H1 (cell line): ENCODE results near the gene WNK4. TPM values are rescaled to one million over a fixed set of nuclear protein-coding genes. Genes with fewer than 3 reads are reported as not detected.

Experiments used
- CTCF ChIA-PET: fragments of 300-600 bp; sonication (Branson Sonifier 250); formaldehyde crosslinking; loops from one replicate; lab custom pipeline; 2021; ENCODE audit not compliant: partially characterized antibody; lab: Charles Lee
- POLR2A ChIA-PET: fragments of 300-600 bp; sonication (Branson Sonifier 250); formaldehyde crosslinking; loops from one replicate; lab custom pipeline; 2021; ENCODE audit warnings: inconsistent platforms; ENCODE audit not compliant: partially characterized antibody; lab: Charles Lee
- DNase-seq, 2 experiments: peaks; one replicate each; pipeline versions ENCODE4 v3.0.0 to v3.0.0-alpha.2; 2010 to 2022; ENCODE audit warnings: low spot score in 2 of 2, low read depth in 1 of 2, mixed read lengths in 1 of 2
- FAIRE-seq: peaks from 2 replicates; lab custom pipeline; 2011; peaks lifted over from hg19 to GRCh38; lab: Jason Lieb, UNC
- H2AFZ ChIP-seq: 2 replicates; pipeline ENCODE4 v1.8.1; 2012; ENCODE audit warnings: low read length, inconsistent platforms
- H2AK5ac ChIP-seq: 2 replicates; pipeline ENCODE4 v1.6.1; 2013; ENCODE audit warnings: low read depth, low read length
- H2BK120ac ChIP-seq: replicated peaks from 2 replicates; pipeline ENCODE3; 2013; ENCODE audit warnings: low read depth, low read length, inconsistent platforms
- H2BK12ac ChIP-seq: 2 replicates; pipeline ENCODE4 v1.6.1; 2013; ENCODE audit warnings: low read depth, low read length
- H2BK15ac ChIP-seq: 2 replicates; pipeline ENCODE4 v1.6.1; 2013; ENCODE audit warnings: low read length
- H2BK20ac ChIP-seq: 2 replicates; pipeline ENCODE4 v1.6.1; 2013; ENCODE audit warnings: low read length
- H2BK5ac ChIP-seq: 2 replicates; pipeline ENCODE4 v1.6.1; 2013; ENCODE audit warnings: low read depth, low read length
- H3K14ac ChIP-seq: 2 replicates; pipeline ENCODE4 v1.6.1; 2013; ENCODE audit warnings: inconsistent platforms; ENCODE audit not compliant: insufficient read length
- H3K18ac ChIP-seq: 2 replicates; pipeline ENCODE4 v1.6.1; 2013; ENCODE audit warnings: low read length; ENCODE audit errors: extremely low read depth
- H3K23ac ChIP-seq: 2 replicates; pipeline ENCODE4 v1.6.1; 2013; ENCODE audit warnings: inconsistent platforms; ENCODE audit not compliant: insufficient read length
- H3K23me2 ChIP-seq: 2 replicates; pipeline ENCODE4 v1.6.1; 2013; ENCODE audit warnings: low read depth, low read length
- H3K27ac ChIP-seq: 2 replicates; pipeline ENCODE4 v1.6.1; 2011; ENCODE audit warnings: low read depth, low read length, inconsistent platforms
- H3K27me3 ChIP-seq, 4 experiments: replicated peaks in 1 of 4; 1 replicate in 1 of 4; 2 replicates in 3 of 4; pipeline versions ENCODE4 v1.6.1 to v1.8.1; 2011 to 2013; ENCODE audit warnings: low read length in 3 of 4, mild to moderate bottlenecking in 3 of 4, inconsistent platforms in 2 of 4, mixed read lengths in 2 of 4, moderate library complexity in 1 of 4; ENCODE audit not compliant: control insufficient read depth in 3 of 4, insufficient read depth in 3 of 4; ENCODE audit errors: extremely low read depth in 1 of 4
- H3K36me3 ChIP-seq, 4 experiments: 2 replicates each; pipeline versions ENCODE4 v1.6.1 to v1.8.1; 2011 to 2013; ENCODE audit warnings: mild to moderate bottlenecking in 4 of 4, low read length in 3 of 4, moderate library complexity in 2 of 4, control low read depth in 1 of 4, inconsistent platforms in 1 of 4; ENCODE audit not compliant: insufficient read depth in 4 of 4, control insufficient read depth in 2 of 4
- H3K4ac ChIP-seq: replicated peaks from 2 replicates; pipeline ENCODE3; 2013; ENCODE audit warnings: low read length, low read depth, mixed read lengths, inconsistent platforms; ENCODE audit not compliant: insufficient read length
- H3K4me1 ChIP-seq, 4 experiments: replicated peaks in 1 of 4; 1 replicate in 1 of 4; 2 replicates in 3 of 4; pipeline versions ENCODE4 v1.6.1 to v1.8.1; 2011 to 2013; ENCODE audit warnings: low read length in 3 of 4, inconsistent platforms in 2 of 4, mixed read lengths in 1 of 4; ENCODE audit not compliant: insufficient read depth in 4 of 4, control insufficient read depth in 3 of 4
- H3K4me2 ChIP-seq, 2 experiments: 2 replicates each; pipeline versions ENCODE4 v1.6.1 to v1.8.1; 2011 to 2013; ENCODE audit warnings: low read depth in 2 of 2, low read length in 2 of 2, control low read depth in 1 of 2, inconsistent platforms in 1 of 2, mild to moderate bottlenecking in 1 of 2; ENCODE audit not compliant: insufficient read depth in 1 of 2
- H3K4me3 ChIP-seq, 4 experiments: fragments of 200-600, 300-600 bp in 1 of 4; sonication (generic), shearing (Covaris generic), sonication (Bioruptor Twin) in 1 of 4; 2 replicates each; pipeline versions ENCODE4 v1.5.1 to v1.8.1; 2011 to 2016; ENCODE audit warnings: low read length in 4 of 4, low read depth in 3 of 4, control low read depth in 2 of 4, inconsistent platforms in 2 of 4, mild to moderate bottlenecking in 2 of 4, mixed read lengths in 1 of 4, moderate library complexity in 1 of 4; ENCODE audit not compliant: insufficient read depth in 2 of 4; ENCODE audit errors: extremely low read depth in 1 of 4
- H3K56ac ChIP-seq: replicated peaks from 2 replicates; pipeline ENCODE3; 2013; ENCODE audit warnings: low read depth, mild to moderate bottlenecking, mixed read lengths, low read length, inconsistent platforms; ENCODE audit not compliant: insufficient read length
- H3K79me1 ChIP-seq: 2 replicates; pipeline ENCODE4 v1.6.1; 2013; ENCODE audit warnings: low read depth, low read length, control low read depth
- H3K79me2 ChIP-seq, 2 experiments: 2 replicates each; pipeline versions ENCODE4 v1.6.1 to v1.8.1; 2012 to 2013; ENCODE audit warnings: low read length in 2 of 2, mild to moderate bottlenecking in 2 of 2, inconsistent platforms in 1 of 2; ENCODE audit not compliant: insufficient read depth in 2 of 2, control insufficient read depth in 1 of 2
- H3K9ac ChIP-seq, 4 experiments: replicated peaks in 1 of 4; 1 replicate in 1 of 4; 2 replicates in 3 of 4; pipeline versions ENCODE4 v1.6.1 to v1.8.1; 2011 to 2013; ENCODE audit warnings: low read depth in 3 of 4, low read length in 3 of 4, control low read depth in 2 of 4, mild to moderate bottlenecking in 2 of 4, moderate library complexity in 2 of 4, inconsistent platforms in 1 of 4; ENCODE audit errors: extremely low read depth in 1 of 4
- H3K9me3 ChIP-seq, 2 experiments: 2 replicates each; pipeline versions ENCODE4 v1.6.1 to v1.8.1; 2012 to 2013; ENCODE audit warnings: mild to moderate bottlenecking in 2 of 2, moderate library complexity in 2 of 2, control low read depth in 1 of 2, inconsistent platforms in 1 of 2, low read depth in 1 of 2, low read length in 1 of 2, mixed read lengths in 1 of 2; ENCODE audit not compliant: insufficient read depth in 2 of 2
- H4K20me1 ChIP-seq, 2 experiments: replicated peaks in 1 of 2; 2 replicates each; pipeline versions ENCODE3 to v1.8.1; 2011 to 2013; ENCODE audit warnings: inconsistent platforms in 2 of 2, low read length in 2 of 2, mild to moderate bottlenecking in 1 of 2; ENCODE audit not compliant: insufficient read depth in 2 of 2, control insufficient read depth in 1 of 2
- H4K5ac ChIP-seq: 2 replicates; pipeline ENCODE4 v1.6.1; 2013; ENCODE audit warnings: low read length, low read depth, mixed read lengths, inconsistent platforms; ENCODE audit not compliant: insufficient read length
- H4K8ac ChIP-seq: 2 replicates; pipeline ENCODE4 v1.8.0; 2013; ENCODE audit warnings: mild to moderate bottlenecking, moderate library complexity, low read length, inconsistent platforms; ENCODE audit not compliant: insufficient read depth; ENCODE audit errors: extremely low read depth
- H4K91ac ChIP-seq: replicated peaks from 2 replicates; pipeline ENCODE3; 2013; ENCODE audit warnings: low read length, mixed read lengths, inconsistent platforms; ENCODE audit not compliant: insufficient read length
- ASH2L ChIP-seq: fragments of 200-600, 300-600 bp; sonication (generic); IDR thresholded peaks from one replicate; pipeline ENCODE4 v1.7.1; 2017; ENCODE audit warnings: low read length
- WGBS, 2 experiments: shearing (Covaris generic) in 1 of 2; methylation state at CpG; one replicate each; pipeline versions ENCODE4 v1.1.6 to v1.1.7; 2013 to 2015; ENCODE audit warnings: low lambda C conversion rate in 2 of 2, mixed read lengths in 2 of 2, inconsistent platforms in 1 of 2, low coverage in 1 of 2, missing lambda C conversion rate in 1 of 2; ENCODE audit not compliant: insufficient replicate concordance in 2 of 2, insufficient coverage in 1 of 2, insufficient read length in 1 of 2; ENCODE audit errors: extremely low coverage in 1 of 2, missing lambda C conversion rate in 1 of 2; 5-methylcytosine and 5-hydroxymethylcytosine counted together
- polyA plus RNA-seq, 7 experiments: library from polyadenylated mRNA; depleted of rRNA in 3 of 7; stranded (reverse) in 5 of 7; unstranded in 2 of 7; fragments of >200 nt in 5 of 7; fragments of 200-250 nt in 2 of 7; gene quantifications; 1 replicate in 5 of 7; 2 replicates in 1 of 7; 4 replicates in 1 of 7; pipeline versions ENCODE4 v1.2.1 to v1.2.3, GENCODE V29; 2011 to 2013; ENCODE audit warnings: missing spikeins in 2 of 7, mixed read lengths in 2 of 7
- total RNA-seq: library from RNA; stranded (reverse); fragmentation: NEBNext Ultra II Directional; extraction: Animal tissue kit (Norgen Biotek cat#: 25700); gene quantifications from 2 replicates; pipeline ENCODE4 v1.2.1, GENCODE V29; 2021

WNK4 gene
- total and polyA plus RNA-seq, 2 of the 8 experiments (the other 6 are each of a cell fraction or from before 2014, with no cell fraction given), result 0.21 to 1.7 TPM

DNA sequence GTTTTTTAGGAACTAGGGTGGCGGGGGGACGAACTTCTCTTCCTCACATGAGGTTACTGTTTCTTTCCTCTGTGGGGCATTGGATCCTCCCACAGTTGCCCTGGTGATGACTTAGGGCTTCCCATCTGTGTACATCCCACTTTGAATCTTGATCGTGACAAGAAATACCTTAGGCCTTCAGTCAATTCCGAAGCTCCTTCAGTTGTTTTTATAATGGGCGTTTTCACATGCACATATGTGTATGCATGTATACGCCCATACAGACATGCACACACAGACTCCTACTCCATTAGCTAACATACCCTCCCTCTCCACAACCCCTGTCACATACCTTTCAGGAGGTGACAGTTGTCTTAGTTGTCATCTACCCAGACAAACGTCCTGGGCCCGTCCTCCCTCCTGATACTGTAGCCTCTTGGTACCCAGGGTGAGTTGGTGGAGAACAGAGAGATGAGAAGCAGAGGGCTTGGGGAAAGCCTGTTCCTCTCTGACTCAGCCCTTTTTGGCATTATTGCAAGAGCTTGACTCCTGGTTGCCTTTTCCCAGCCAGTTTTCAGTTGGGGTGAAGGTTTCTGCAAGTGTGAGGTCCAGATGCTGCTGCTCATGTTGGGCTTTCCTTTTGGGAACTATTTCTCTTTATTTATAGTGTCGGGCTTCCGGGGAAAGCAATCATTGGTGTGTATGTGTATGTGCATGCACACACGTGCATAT is 61.7 kb downstream of the WNK4 start:
- ChIA-PET POLR2A (interaction anchor here (0.6 to 10.4 kb wide), 12 partner anchors 6 to 155 kb away, joined by 3 to 111 read pairs (median 4); partner anchors contain the start of genes AOC3, CNTD1, COA3 and PSME3), CTCF (interaction anchor here (0.6 to 8.9 kb wide), 21 partner anchors 9 to 157 kb away, joined by 3 to 141 read pairs (median 6); partner anchors contain the start of genes AOC3, BECN1, PSME3 and RPL27)
- Histone ChIP-seq H4K5ac (no peak overlapping the region), H3K9ac (no peak overlapping the region), H2BK5ac (no peak overlapping the region), H4K20me1 (peaks cover 11 to 17% of the 10 kb centered on the region in 2 experiments), H3K9me3 (no peaks in the 10 kb centered on the region), H2BK15ac (no peak overlapping the region), H4K91ac (no peak overlapping the region), H2BK20ac (no peak overlapping the region), H3K23ac (no peak overlapping the region), H2BK12ac (no peak overlapping the region), H3K4me1 (no peaks in the 10 kb centered on the region), H3K79me1 (no peaks in the 10 kb centered on the region), H3K4me2 (no peak overlapping the region), H4K8ac (no peak overlapping the region), H2AFZ (no peak overlapping the region), H3K4ac (no peak overlapping the region), H3K4me3 (no peak overlapping the region), H3K23me2 (no peaks in the 10 kb centered on the region), H3K36me3 (peaks cover 36 to 84% (median 63%) of the 10 kb centered on the region in 4 experiments), H2BK120ac (no peak overlapping the region), H3K18ac (no peak overlapping the region), H3K14ac (no peak overlapping the region), H3K27ac (no peak overlapping the region), H3K79me2 (no peaks in the 10 kb centered on the region), H3K56ac (no peak overlapping the region), H2AK5ac (no peak overlapping the region), H3K27me3 (no peaks in the 10 kb centered on the region)
- FAIRE-seq (no peak), DNase-seq (no peak)
- TF ChIP-seq ASH2L, result no peak
- 93% methylated on average over 11 of the region's 11 CpGs; no CpG with 5 or more reads in 1 of the 2 experiments for WGBS, 2 experiments
